ES-I3 (cell line): ENCODE data around the gene NFYA.

Experiments used
- H3K36me3 ChIP-seq: 2 replicates; pipeline ENCODE4 v1.6.1; 2013; ENCODE audit warnings: mild to moderate bottlenecking, low read length, control low read depth, moderate library complexity; ENCODE audit not compliant: insufficient read depth
- H3K4me1 ChIP-seq: 2 replicates; pipeline ENCODE4 v1.6.1; 2013; ENCODE audit warnings: mild to moderate bottlenecking, control low read depth, low read length; ENCODE audit not compliant: insufficient read depth
- H3K9ac ChIP-seq: 2 replicates; pipeline ENCODE4 v1.6.1; 2013; ENCODE audit warnings: low read depth, mild to moderate bottlenecking, low read length, moderate library complexity
- H3K9me3 ChIP-seq: 2 replicates; pipeline ENCODE4 v1.6.1; 2013; ENCODE audit warnings: mild to moderate bottlenecking, low read length, moderate library complexity; ENCODE audit not compliant: control insufficient read depth, insufficient read depth

Gene NFYA

GRCh38 chr6:41073203-41073967 is 611 bp downstream of the NFYA start:
- Histone ChIP-seq H3K9me3 (no peaks in the 10 kb centered on the region), H3K4me1 (peaks cover 7% of the 10 kb centered on the region), H3K9ac (peak overlapping the region; percentile 74), H3K36me3 (no peaks in the 10 kb centered on the region)

GRCh38 chr6:41073968-41074691 is 1.4 kb downstream of the NFYA start:
- Histone ChIP-seq H3K9me3 (no peaks in the 10 kb centered on the region), H3K4me1 (peaks cover 7% of the 10 kb centered on the region; the same call in 1 of the 2 replicates), H3K36me3 (no peaks in the 10 kb centered on the region), H3K9ac (peak overlapping the region; percentile 74)

- H3K36me3 ChIP-seq: no peaks in the 10 kb centered on the region
- H3K9ac ChIP-seq: peak overlapping the region; percentile 74; the same call in 1 of the 2 replicates
- H3K4me1 ChIP-seq: peaks cover 7% of the 10 kb centered on the region; the same call in 1 of the 2 replicates
- no peaks in the 10 kb centered on the region for H3K9me3 ChIP-seq
Measured at GRCh38 chr6:41074692-41075436, 2.1 kb downstream of the NFYA start.

- no peak overlapping the region for H3K9ac ChIP-seq
- H3K36me3 ChIP-seq: peaks cover 5% of the 10 kb centered on the region
- H3K9me3 ChIP-seq: no peaks in the 10 kb centered on the region
- H3K4me1 ChIP-seq: peaks cover 7% of the 10 kb centered on the region; the same call in 1 of the 2 replicates
Measured at GRCh38 chr6:41075651-41076626, 3.2 kb downstream of the NFYA start.

- peaks cover 7% of the 10 kb centered on the region; the same call in 1 of the 2 replicates for H3K4me1 ChIP-seq
- H3K9me3 ChIP-seq: no peaks in the 10 kb centered on the region
- no peak overlapping the region for H3K9ac ChIP-seq
- peaks cover 5% of the 10 kb centered on the region for H3K36me3 ChIP-seq
Measured at GRCh38 chr6:41077536-41077935, 4.8 kb downstream of the NFYA start.

GRCh38 chr6:41078101-41078500 is 5.3 kb downstream of the NFYA start:
- peaks cover 5% of the 10 kb centered on the region for H3K36me3 ChIP-seq
- peaks cover 7% of the 10 kb centered on the region; the same call in 1 of the 2 replicates for H3K4me1 ChIP-seq
- no peak overlapping the region for H3K9ac ChIP-seq
- no peaks in the 10 kb centered on the region for H3K9me3 ChIP-seq

- Histone ChIP-seq H3K4me1 (peaks cover 7% of the 10 kb centered on the region; the same call in 1 of the 2 replicates), H3K9ac (no peak overlapping the region), H3K36me3 (peaks cover 5% of the 10 kb centered on the region), H3K9me3 (no peaks in the 10 kb centered on the region)
Measured at GRCh38 chr6:41079080-41079479, 6.3 kb downstream of the NFYA start.

GRCh38 chr6:41080621-41081020 is 7.8 kb downstream of the NFYA start:
- H3K4me1 ChIP-seq: no peaks in the 10 kb centered on the region
- H3K36me3 ChIP-seq: peaks cover 5% of the 10 kb centered on the region
- H3K9ac ChIP-seq: no peak overlapping the region

GRCh38 chr6:41083072-41083471 is 10.3 kb downstream of the NFYA start:
- H3K9ac ChIP-seq: no peak overlapping the region
- no peaks in the 10 kb centered on the region for H3K4me1 ChIP-seq
- peaks cover 5% of the 10 kb centered on the region for H3K36me3 ChIP-seq
- H3K9me3 ChIP-seq: no peaks in the 10 kb centered on the region

More at GRCh38 chr6:41080621-41081020, 7.8 kb downstream of the NFYA start:
- H3K9me3 ChIP-seq: no peaks in the 10 kb centered on the region

GRCh38 chr6:41085182-41085581 is 12.4 kb downstream of the NFYA start:
- no peaks in the 10 kb centered on the region for H3K9me3 ChIP-seq
- H3K4me1 ChIP-seq: no peaks in the 10 kb centered on the region
- H3K9ac ChIP-seq: no peak overlapping the region
- H3K36me3 ChIP-seq: peaks cover 14% of the 10 kb centered on the region

- Histone ChIP-seq H3K9me3 (no peaks in the 10 kb centered on the region), H3K4me1 (no peaks in the 10 kb centered on the region), H3K36me3 (peaks cover 28% of the 10 kb centered on the region), H3K9ac (no peak overlapping the region)
Measured at GRCh38 chr6:41088451-41088850, 15.7 kb downstream of the NFYA start.

- H3K4me1 ChIP-seq: no peaks in the 10 kb centered on the region
- H3K36me3 ChIP-seq: peaks cover 47% of the 10 kb centered on the region
- H3K9me3 ChIP-seq: no peaks in the 10 kb centered on the region
- H3K9ac ChIP-seq: no peak overlapping the region
Measured at GRCh38 chr6:41090841-41091761, 18.3 kb downstream of the NFYA start.
